NCI-H1694 (cell line): ENCODE data around the gene PAEP.
"Not testable (repeated sequence)": the region's sequence is repeated elsewhere in the genome, so short reads cannot be mapped to it uniquely, and the experiment has no call there.

Experiments
- DNase-seq: peaks from one replicate; lab custom pipeline; 2025; lab: John Stamatoyannopoulos, UW

The PAEP gene

GRCh38 chr9:135526089-135526729 is 35.3 kb upstream of the PAEP start:
- no peak for DNase-seq

DNA sequence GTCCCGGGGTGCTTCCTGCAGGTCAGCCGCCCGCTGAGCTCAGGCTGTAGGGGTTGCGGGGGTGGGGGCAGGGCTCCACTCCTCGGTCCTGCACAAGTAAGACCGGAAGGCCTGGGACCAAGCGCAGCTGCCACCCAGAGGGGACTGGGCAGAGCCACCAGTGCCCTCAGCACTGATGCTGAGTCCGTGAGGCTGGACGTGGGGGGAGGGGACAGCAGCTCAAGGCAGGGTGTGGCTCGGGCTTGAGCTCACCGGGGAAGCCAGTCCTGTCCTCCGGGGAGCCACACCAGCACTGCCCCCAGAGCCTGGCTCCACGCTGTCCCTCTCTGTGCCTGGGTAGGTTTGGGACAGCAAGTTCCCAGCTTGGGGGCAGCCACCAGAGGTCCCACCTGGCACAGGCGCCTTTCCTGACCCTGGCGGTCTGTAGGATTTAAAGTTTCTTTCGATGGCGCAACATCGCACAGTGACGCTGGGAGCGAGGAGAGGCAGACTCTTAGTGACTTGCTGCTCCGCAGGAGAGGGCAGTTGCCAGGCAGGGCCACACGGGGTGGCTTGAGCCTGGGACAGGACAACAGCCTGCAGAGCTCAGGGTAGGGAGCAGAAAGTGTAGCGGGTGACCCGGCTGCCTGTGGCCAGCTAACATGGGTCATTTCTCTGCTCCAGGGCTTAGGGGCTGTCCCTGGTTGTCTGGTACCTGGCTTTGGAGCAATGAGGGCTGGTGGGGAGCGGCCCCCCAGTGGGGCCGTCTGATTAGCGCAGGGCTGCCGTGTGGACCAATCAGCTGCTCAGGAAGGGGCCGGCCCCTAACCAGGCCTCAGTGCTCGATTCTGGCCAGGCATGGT is 34.6 kb upstream of the PAEP start:
- no peak for DNase-seq

GRCh38 chr9:135528842-135529435 is 32.6 kb upstream of the PAEP start:
- not testable (repeated sequence) for DNase-seq

DNA sequence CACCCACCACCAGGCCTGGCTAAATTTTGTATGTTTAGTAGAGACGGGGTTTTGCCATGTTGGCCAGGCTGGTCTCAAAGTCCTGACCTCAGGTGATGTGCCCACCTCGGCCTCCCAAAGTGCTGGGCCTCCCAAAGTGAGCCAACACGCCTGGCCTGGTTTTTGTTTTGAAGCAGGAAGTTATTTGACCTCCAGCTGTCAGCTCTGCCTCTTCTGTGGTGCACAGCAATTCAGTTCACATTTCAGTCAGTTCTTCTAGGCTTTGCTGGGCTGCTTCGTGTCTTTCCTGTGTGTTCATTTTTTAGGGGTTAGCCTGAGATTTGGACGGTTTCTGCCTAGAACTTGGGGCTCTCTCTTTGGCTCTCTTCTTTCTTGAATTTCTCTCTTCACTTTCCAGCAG is 31.4 kb upstream of the PAEP start:
- DNase-seq: no peak

GRCh38 chr9:135531096-135531495 is 30.5 kb upstream of the PAEP start:
- DNase-seq: no peak

- DNase-seq: no peak
Observed at GRCh38 chr9:135533113-135533512, 28.4 kb upstream of the PAEP start.

- no peak for DNase-seq
Observed at GRCh38 chr9:135533674-135534073, 27.9 kb upstream of the PAEP start.

GRCh38 chr9:135534192-135534711 is 27.3 kb upstream of the PAEP start:
- not testable (repeated sequence) for DNase-seq

GRCh38 chr9:135534826-135535225 is 26.7 kb upstream of the PAEP start:
- not testable (repeated sequence) for DNase-seq

DNA sequence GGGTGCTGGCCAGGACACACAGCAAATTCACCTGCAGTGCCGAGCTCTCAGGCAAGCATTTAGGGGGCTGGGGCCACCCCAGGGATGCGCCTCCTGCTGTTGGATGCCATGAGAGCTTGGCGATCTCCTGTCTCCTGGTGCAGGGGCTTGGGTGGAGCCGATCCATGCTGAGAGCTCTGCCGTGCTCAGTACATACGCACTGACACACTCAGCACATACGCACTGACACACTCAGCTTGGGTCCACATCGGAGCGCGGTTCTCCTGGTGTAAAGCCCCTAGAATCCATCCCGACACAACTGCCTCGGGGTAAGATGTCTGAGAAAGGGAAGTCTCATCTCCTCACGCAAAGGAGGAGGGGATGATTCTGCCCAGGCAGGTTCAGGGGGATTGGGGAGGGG is 25.9 kb upstream of the PAEP start:
- DNase-seq: not testable (repeated sequence)

DNA sequence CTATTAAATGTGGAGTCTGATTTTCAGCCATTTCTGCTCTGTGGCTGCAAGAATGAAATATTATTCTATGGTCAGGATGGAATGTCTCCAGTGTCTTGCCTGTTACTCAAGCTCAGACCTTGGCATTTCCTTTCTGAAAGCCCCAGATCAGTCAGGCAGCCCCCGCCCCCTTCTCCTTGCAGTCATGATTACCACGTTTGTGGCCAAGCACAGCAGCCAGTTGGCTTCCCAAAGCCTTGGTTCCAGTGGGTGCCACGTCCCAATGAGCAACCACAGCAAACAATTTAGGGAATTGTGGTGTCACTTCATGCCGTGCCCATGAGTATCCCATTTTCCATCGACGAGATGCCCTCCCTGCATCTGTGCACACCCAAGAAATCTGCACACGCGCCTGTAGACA is 25.3 kb upstream of the PAEP start:
- no peak for DNase-seq

GRCh38 chr9:135543262-135543894 is 18.2 kb upstream of the PAEP start:
- not testable (repeated sequence) for DNase-seq

- DNase-seq: no peak
Observed at GRCh38 chr9:135544981-135545635, 16.4 kb upstream of the PAEP start.

DNA sequence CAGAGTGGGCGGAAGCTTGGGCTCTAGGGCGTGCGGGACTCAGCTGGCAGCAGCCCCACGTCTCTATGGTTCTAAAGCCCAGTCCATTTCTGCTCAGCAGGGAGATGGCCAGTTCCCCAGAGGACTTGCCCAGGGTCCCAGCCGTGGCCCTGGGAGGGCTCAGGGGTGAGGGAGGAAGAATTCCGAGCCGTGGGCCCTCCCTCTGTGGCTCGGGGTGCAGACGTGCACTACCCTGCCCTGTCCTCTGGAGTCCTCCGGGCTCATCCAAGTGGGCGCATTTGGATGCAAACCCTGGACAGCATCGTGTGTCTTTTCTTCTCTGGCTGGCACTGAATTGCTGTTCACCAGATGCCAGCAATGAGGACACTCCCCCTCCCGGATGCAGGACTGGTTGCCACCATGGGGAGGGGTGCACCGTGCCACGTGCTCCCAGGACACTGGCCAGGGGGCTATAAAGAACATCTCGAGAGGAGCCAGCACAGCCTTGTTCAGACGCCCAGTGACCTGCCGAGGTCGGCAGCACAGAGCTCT is 15.8 kb upstream of the PAEP start, which contains the start of gene OBP2A:
Gene OBP2A (plus strand): TSS at position 481 of the 531 bp plus-strand sequence. CDS start 55 bp downstream, outside the sequence.
- not testable (repeated sequence) for DNase-seq

GRCh38 chr9:135546792-135547617 is 14.6 kb upstream of the PAEP start:
- not testable (repeated sequence) for DNase-seq

DNA sequence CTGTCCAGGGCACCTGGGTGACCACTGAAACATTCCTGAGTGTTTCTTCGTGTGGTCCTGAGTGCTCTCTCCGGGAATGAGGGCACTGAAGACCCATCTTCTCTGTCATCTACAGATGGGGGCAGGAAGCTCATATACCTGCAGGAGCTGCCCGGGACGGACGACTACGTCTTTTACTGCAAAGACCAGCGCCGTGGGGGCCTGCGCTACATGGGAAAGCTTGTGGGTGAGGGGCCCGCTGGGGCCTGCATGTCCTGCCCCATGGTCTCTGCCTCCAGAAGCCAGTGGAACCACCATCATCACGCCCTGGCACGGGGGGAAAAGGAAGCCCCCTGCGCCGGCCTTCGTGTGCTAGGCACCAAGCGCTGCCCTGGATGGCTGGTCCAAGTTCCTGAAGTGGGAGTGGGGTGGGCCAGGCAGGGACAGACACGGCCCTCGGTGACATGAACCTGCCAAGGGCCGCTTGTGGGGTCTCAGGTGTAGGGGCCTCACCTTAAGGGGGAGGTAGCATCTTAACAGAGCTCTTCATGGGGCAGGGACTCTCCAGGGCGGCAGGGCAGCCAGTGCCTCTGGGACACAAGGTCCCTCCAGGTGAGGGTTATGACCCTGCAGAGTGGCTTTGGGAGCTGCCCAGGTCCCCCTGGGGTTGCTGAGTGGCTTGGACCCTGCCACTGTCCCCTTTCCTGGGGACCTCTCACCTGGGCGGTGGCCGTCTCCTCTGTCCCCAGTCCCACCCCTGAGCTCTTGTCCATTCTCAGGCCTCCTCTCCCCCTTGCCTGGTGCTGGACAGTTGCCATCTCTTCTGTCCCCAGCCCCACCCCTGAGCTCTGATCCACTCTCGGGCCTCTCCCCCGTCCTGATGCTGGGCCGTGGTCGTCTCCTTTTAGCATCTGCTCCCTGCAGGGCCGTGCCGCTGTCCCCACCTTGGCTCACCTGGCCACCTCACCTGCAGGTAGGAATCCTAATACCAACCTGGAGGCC is 13.5 kb upstream of the PAEP start:
- no peak for DNase-seq

DNA sequence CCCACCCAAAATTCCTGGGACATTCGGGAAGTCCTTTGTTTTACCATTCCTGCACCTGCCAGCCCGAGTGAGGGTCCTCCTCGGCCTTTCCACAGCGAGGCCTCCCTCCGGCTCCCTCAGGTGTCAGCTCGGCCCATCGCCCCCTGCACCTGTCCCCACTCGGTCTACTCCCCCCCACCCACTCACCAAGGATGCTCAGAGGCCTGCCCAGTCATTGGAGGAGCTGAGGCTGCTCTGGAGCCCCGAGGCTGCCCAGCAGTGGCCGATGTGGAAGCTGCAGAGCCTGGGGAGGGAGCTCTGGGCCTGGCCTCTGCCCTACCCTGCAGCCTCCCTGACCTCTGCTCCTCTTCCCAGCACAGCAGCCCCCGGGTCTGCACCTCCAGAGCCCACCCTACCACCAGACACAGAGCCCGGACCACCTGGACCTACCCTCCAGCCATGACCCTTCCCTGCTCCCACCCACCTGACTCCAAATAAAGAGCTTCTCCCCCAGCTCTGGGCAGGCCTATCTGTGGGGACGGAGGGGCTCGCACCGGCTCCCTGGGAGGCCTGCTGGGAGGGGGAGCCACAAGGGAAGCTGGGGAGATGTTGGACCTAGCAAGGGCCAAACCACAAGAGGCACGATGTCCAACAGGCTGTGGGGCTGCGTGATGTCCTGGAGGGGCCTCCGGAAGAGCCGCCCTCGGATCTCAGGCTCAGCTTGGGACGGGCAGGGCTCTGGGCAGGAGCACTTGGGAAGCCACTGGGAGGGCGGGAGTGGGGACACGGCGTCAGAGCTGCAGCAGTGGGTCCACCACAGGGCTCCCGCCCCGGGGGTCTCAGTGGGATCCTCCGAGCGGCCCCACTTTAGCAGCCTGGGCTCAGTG is 11.8 kb upstream of the PAEP start:
- not testable (repeated sequence) for DNase-seq

GRCh38 chr9:135550344-135550918 is 11.1 kb upstream of the PAEP start:
- DNase-seq: no peak
